Omental fat pad (tissue), 4 donors: Measurements from ENCODE around the gene RBMS3. TPM values are rescaled to one million over a fixed set of nuclear protein-coding genes. Genes with fewer than 3 reads are reported as not detected.

Experiments used
- ATAC-seq: fragments of 150-250 bp; one replicate; pipeline ENCODE4 v1.9.1; 2016; ENCODE audit warnings: mild to moderate bottlenecking, moderate library complexity; ENCODE audit not compliant: low FRiP score
- DNase-seq: peaks from one replicate; pipeline ENCODE4 v3.0.0-alpha.2; 2019; ENCODE audit warnings: low spot score
- CTCF ChIP-seq, 3 donors: fragments of 450-650 bp; IDR thresholded peaks; one replicate each; pipeline ENCODE4 v1.5.1; 2016 to 2017; ENCODE audit warnings: antibody characterized with exemption in 3 of 3, mild to moderate bottlenecking in 3 of 3, moderate library complexity in 2 of 3
- total RNA-seq, 4 donors: library from RNA; depleted of rRNA; stranded (reverse); fragments of >200 nt; gene quantifications; one replicate each; pipeline ENCODE4 v1.1.0, GENCODE V29; 2016

Gene RBMS3
- total RNA-seq, 4 donors from 2014 or later = 61.5 to 185 (median 120) TPM

GRCh38 chr3:29577250-29577649 lies 296.4 kb downstream of the RBMS3 start:
- ATAC-seq = no peak

DNA sequence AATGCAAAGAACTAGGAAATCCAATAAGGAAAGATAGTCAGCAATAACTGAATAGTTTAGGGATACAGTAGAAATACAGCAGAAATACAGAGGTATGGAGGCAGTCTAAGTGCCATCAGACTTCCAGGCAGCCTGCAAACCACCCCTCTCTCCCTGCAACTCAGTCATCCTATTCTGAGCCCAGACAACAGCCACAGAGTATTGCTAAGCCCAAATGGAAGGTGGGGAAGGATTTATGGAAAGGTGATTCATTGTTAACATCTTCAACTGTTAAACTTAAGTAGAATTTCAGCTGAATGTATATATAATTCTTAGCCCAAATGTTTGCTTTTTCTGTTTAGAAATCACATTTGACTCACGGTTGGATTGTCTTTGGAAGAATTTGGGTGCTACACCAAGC lies 300.4 kb downstream of the RBMS3 start:
- ATAC-seq (no peak), DNase-seq (no peak)
- TF ChIP-seq CTCF (IDR thresholded peaks at IDR 0.05) = no peak

More at GRCh38 chr3:29577250-29577649, 296.4 kb downstream of the RBMS3 start:
- no peak for TF ChIP-seq CTCF (IDR thresholded peaks at IDR 0.05)
- DNase-seq = no peak

GRCh38 chr3:29582273-29582672 lies 301.4 kb downstream of the RBMS3 start:
- no peak for ATAC-seq
- TF ChIP-seq CTCF (IDR thresholded peaks at IDR 0.05) = no peak
- DNase-seq = no peak

- DNase-seq (no peak), ATAC-seq (no peak)
- TF ChIP-seq CTCF (IDR thresholded peaks at IDR 0.05) = no peak
Measured at GRCh38 chr3:29583861-29584260, 303.0 kb downstream of the RBMS3 start.

DNA sequence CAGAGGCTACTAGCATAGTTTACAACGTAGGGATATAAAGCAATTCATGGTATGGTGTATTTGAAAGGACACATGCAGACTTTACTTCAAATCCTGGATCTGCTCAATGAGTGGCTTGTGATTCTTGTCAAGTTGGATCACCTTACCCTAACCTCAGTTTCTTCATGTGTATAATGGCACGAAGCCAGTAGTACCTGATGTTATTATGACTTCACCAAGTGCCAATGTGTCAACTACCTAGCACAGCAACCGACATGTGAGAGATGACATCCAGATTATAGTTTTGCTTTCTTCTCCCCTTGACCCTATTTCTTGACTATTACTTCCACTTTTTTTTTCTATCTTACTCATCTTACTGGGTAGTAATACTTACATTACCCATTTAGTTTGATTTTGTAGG lies 304.5 kb downstream of the RBMS3 start:
- TF ChIP-seq CTCF (IDR thresholded peaks at IDR 0.05) = no peak
- DNase-seq (no peak), ATAC-seq (no peak)

GRCh38 chr3:29587340-29587739 lies 306.5 kb downstream of the RBMS3 start:
- DNase-seq (no peak), ATAC-seq (no peak)
- TF ChIP-seq CTCF (IDR thresholded peaks at IDR 0.05) = no peak

DNA sequence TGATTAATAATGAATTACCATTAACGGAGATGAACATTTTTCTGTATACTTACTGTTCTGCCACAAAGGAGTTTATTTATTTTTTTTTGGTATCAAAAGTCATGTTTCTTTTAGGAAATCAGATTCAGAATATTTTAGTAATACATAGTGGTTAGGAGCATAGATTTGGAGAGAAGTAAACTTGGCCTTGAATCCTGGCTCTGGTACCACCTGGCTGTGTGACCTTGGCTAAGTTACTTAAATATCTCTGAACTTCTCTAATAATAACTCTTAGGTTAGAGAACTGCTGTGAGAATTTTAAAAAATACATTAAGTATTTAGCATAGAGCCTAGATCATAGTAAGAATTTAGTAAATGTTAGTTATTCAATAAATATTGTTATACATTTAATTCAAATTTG lies 309.1 kb downstream of the RBMS3 start:
- ATAC-seq (no peak), DNase-seq (no peak)
- TF ChIP-seq CTCF (IDR thresholded peaks at IDR 0.05) = no peak
